ENCODE results near the gene MAP3K9.

Gene MAP3K9

GRCh38 chr14:70741482-70741881 lies 67.8 kb downstream of the MAP3K9 start:
- Histone ChIP-seq H3K27ac (ENCODE audit: low read depth, low read length) (no peak overlapping the region), H3K9ac (ENCODE audit: low read length) (no peak overlapping the region), H3K4me1 (ENCODE audit: insufficient read depth, low read length) (no peaks in the 10 kb centered on the region), H3K27me3 (ENCODE audit: control insufficient read depth in 1 of 2, insufficient read depth in 2 of 2, low read length in 2 of 2) (no peaks in the 10 kb centered on the region), H3K9me3 (ENCODE audit: low read length) (no peaks in the 10 kb centered on the region), H3K36me3 (ENCODE audit: insufficient read depth, low read length) (no peaks in the 10 kb centered on the region), H3K4me3 (ENCODE audit: low read depth in 1 of 2, low read length in 2 of 2) (no peak overlapping the region)

DNA sequence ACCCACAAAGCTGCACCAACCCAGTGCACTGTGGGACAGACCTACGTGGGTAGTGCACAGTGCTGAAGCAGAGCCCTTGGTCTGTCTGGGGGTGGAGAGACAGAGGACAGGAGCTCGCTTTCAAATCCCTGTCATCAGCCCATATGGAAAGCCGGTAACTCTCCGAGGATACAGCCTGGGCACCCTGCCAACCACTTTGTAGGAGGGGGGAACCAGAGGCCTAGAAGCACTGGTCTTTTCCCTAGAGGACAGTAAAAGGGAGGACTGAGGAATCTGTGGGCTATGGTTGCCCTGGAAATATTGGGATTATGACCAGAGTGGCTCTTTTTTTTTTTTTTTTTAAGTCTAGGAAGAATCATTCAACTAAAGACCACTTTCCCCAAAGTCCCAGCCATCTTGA lies 74.3 kb downstream of the MAP3K9 start:
- Histone ChIP-seq H3K9me3 (ENCODE audit: low read length) (no peaks in the 10 kb centered on the region), H3K4me3 (ENCODE audit: low read depth in 1 of 2, low read length in 2 of 2) (no peak overlapping the region), H3K27ac (ENCODE audit: low read depth, low read length) (no peak overlapping the region), H3K4me1 (ENCODE audit: insufficient read depth, low read length) (no peaks in the 10 kb centered on the region), H3K9ac (ENCODE audit: low read length) (no peak overlapping the region), H3K36me3 (ENCODE audit: insufficient read depth, low read length) (no peaks in the 10 kb centered on the region), H3K27me3 (ENCODE audit: control insufficient read depth in 1 of 2, insufficient read depth in 2 of 2, low read length in 2 of 2) (no peaks in the 10 kb centered on the region)

- H3K4me1 ChIP-seq (ENCODE audit: insufficient read depth, low read length): no peaks in the 10 kb centered on the region
- H3K4me3 ChIP-seq (ENCODE audit: low read depth in 1 of 2, low read length in 2 of 2): no peak overlapping the region
- H3K9me3 ChIP-seq (ENCODE audit: low read length): no peaks in the 10 kb centered on the region
- H3K27ac ChIP-seq (ENCODE audit: low read depth, low read length): no peak overlapping the region
- H3K27me3 ChIP-seq (ENCODE audit: control insufficient read depth in 1 of 2, insufficient read depth in 2 of 2, low read length in 2 of 2): no peaks in the 10 kb centered on the region
- no peaks in the 10 kb centered on the region for H3K36me3 ChIP-seq (ENCODE audit: insufficient read depth, low read length)
- H3K9ac ChIP-seq (ENCODE audit: low read length): no peak overlapping the region
Observed at GRCh38 chr14:70731447-70732239, 77.7 kb downstream of the MAP3K9 start.

DNA sequence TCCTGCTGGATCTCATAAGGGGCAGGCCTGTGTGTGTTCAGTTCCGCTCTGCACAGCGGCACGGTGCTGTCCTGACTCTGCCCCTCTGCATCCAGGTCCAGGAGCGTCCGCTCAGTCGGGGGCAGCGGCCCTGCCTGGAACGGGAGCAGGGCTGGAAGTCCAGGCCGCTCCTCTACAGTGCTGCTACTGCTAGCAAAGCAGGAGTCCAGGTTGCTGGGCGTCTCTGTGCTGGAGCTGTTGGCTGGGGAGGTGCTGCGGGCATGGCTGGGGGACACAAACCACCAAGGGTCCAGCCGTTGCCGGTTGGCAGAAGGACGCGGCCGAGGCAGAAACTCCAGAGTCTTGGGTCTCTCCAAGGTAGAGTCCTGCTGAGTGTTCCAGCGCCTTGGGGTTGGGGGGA lies 78.9 kb downstream of the MAP3K9 start:
- no peaks in the 10 kb centered on the region for H3K36me3 ChIP-seq (ENCODE audit: insufficient read depth, low read length)
- H3K4me1 ChIP-seq (ENCODE audit: insufficient read depth, low read length): no peaks in the 10 kb centered on the region
- no peaks in the 10 kb centered on the region for H3K9me3 ChIP-seq (ENCODE audit: low read length)
- no peak overlapping the region for H3K27ac ChIP-seq (ENCODE audit: low read depth, low read length)
- no peaks in the 10 kb centered on the region for H3K27me3 ChIP-seq (ENCODE audit: control insufficient read depth in 1 of 2, insufficient read depth in 2 of 2, low read length in 2 of 2)
- H3K4me3 ChIP-seq (ENCODE audit: low read depth in 1 of 2, low read length in 2 of 2): no peak overlapping the region
- H3K9ac ChIP-seq (ENCODE audit: low read length): no peak overlapping the region

- Histone ChIP-seq H3K9me3 (ENCODE audit: low read length) (no peaks in the 10 kb centered on the region), H3K4me3 (ENCODE audit: low read depth in 1 of 2, low read length in 2 of 2) (no peak overlapping the region), H3K27me3 (ENCODE audit: control insufficient read depth in 1 of 2, insufficient read depth in 2 of 2, low read length in 2 of 2) (no peaks in the 10 kb centered on the region)
Observed at GRCh38 chr14:70726651-70727375, 82.5 kb downstream of the MAP3K9 start.

DNA sequence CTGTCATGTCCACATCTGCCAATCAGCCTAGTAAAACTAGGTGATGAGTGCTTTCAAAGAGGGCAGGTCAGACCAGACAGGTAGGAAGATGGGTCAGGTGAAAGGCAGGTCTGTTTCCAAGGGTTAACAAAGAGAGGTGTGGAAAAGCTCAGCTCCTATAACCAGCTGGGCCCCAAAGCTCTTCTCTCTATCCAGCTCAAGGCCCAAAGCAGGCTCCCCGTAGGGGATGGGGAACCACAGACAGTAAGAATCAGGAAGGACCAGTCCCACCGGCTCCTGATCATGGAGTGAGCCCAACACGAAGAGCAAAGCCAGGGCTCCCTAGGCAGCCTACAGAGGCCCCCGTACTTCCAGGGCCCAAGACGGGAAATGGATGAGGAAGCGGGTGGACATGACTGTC lies 84.4 kb downstream of the MAP3K9 start:
- Histone ChIP-seq H3K36me3 (ENCODE audit: insufficient read depth, low read length) (no peaks in the 10 kb centered on the region), H3K9ac (ENCODE audit: low read length) (no peak overlapping the region), H3K27ac (ENCODE audit: low read depth, low read length) (no peak overlapping the region), H3K4me1 (ENCODE audit: insufficient read depth, low read length) (no peaks in the 10 kb centered on the region), H3K4me3 (ENCODE audit: low read depth in 1 of 2, low read length in 2 of 2) (no peak overlapping the region), H3K9me3 (ENCODE audit: low read length) (no peaks in the 10 kb centered on the region), H3K27me3 (ENCODE audit: control insufficient read depth in 1 of 2, insufficient read depth in 2 of 2, low read length in 2 of 2) (no peaks in the 10 kb centered on the region)

More at GRCh38 chr14:70726651-70727375, 82.5 kb downstream of the MAP3K9 start:
- no peaks in the 10 kb centered on the region for H3K36me3 ChIP-seq (ENCODE audit: insufficient read depth, low read length)
- no peak overlapping the region for H3K27ac ChIP-seq (ENCODE audit: low read depth, low read length)
- H3K9ac ChIP-seq (ENCODE audit: low read length): no peak overlapping the region
- H3K4me1 ChIP-seq (ENCODE audit: insufficient read depth, low read length): no peaks in the 10 kb centered on the region

- H3K9me3 ChIP-seq (ENCODE audit: low read length): no peaks in the 10 kb centered on the region
- no peaks in the 10 kb centered on the region for H3K27me3 ChIP-seq (ENCODE audit: control insufficient read depth in 1 of 2, insufficient read depth in 2 of 2, low read length in 2 of 2)
- H3K27ac ChIP-seq (ENCODE audit: low read depth, low read length): no peak overlapping the region
- no peak overlapping the region for H3K9ac ChIP-seq (ENCODE audit: low read length)
- H3K36me3 ChIP-seq (ENCODE audit: insufficient read depth, low read length): no peaks in the 10 kb centered on the region
- no peak overlapping the region for H3K4me3 ChIP-seq (ENCODE audit: low read depth in 1 of 2, low read length in 2 of 2)
- H3K4me1 ChIP-seq (ENCODE audit: insufficient read depth, low read length): no peaks in the 10 kb centered on the region
Observed at GRCh38 chr14:70724110-70724509, 85.2 kb downstream of the MAP3K9 start.

- H3K4me1 ChIP-seq (ENCODE audit: insufficient read depth, low read length): no peaks in the 10 kb centered on the region
- no peaks in the 10 kb centered on the region for H3K27me3 ChIP-seq (ENCODE audit: control insufficient read depth in 1 of 2, insufficient read depth in 2 of 2, low read length in 2 of 2)
- H3K9me3 ChIP-seq (ENCODE audit: low read length): no peaks in the 10 kb centered on the region
- no peak overlapping the region for H3K27ac ChIP-seq (ENCODE audit: low read depth, low read length)
- H3K4me3 ChIP-seq (ENCODE audit: low read depth in 1 of 2, low read length in 2 of 2): no peak overlapping the region
- no peak overlapping the region for H3K9ac ChIP-seq (ENCODE audit: low read length)
- H3K36me3 ChIP-seq (ENCODE audit: insufficient read depth, low read length): no peaks in the 10 kb centered on the region
Observed at GRCh38 chr14:70723276-70723675, 86.0 kb downstream of the MAP3K9 start.

DNA sequence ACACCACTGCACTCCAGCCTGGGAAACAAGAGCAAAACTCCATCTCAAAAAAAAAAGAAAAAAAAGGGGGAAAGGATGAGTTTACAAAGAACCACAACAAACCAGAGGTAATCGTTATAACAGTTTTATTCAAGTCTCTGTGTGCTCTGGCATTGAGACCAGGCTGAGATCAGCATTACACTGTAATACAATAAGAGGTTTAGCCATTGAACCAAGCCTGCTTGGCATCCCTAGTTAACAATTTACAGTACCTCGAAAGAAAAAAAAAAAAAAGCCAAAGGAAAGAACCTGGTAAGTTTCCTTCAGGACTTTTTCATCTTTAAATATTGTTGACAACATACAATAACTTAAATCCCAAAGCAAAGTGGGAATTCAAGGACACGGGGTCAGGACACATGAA lies 86.9 kb downstream of the MAP3K9 start:
- H3K36me3 ChIP-seq (ENCODE audit: insufficient read depth, low read length): no peaks in the 10 kb centered on the region
- no peaks in the 10 kb centered on the region for H3K4me1 ChIP-seq (ENCODE audit: insufficient read depth, low read length)
- no peak overlapping the region for H3K9ac ChIP-seq (ENCODE audit: low read length)
- H3K4me3 ChIP-seq (ENCODE audit: low read depth in 1 of 2, low read length in 2 of 2): no peak overlapping the region
- no peaks in the 10 kb centered on the region for H3K9me3 ChIP-seq (ENCODE audit: low read length)
- H3K27me3 ChIP-seq (ENCODE audit: control insufficient read depth in 1 of 2, insufficient read depth in 2 of 2, low read length in 2 of 2): no peaks in the 10 kb centered on the region
- no peak overlapping the region for H3K27ac ChIP-seq (ENCODE audit: low read depth, low read length)

- Histone ChIP-seq H3K36me3 (ENCODE audit: insufficient read depth, low read length) (no peaks in the 10 kb centered on the region), H3K9me3 (ENCODE audit: low read length) (no peaks in the 10 kb centered on the region), H3K27ac (ENCODE audit: low read depth, low read length) (no peak overlapping the region), H3K4me1 (ENCODE audit: insufficient read depth, low read length) (no peaks in the 10 kb centered on the region), H3K4me3 (ENCODE audit: low read depth in 1 of 2, low read length in 2 of 2) (no peak overlapping the region), H3K9ac (ENCODE audit: low read length) (no peak overlapping the region), H3K27me3 (ENCODE audit: control insufficient read depth in 1 of 2, insufficient read depth in 2 of 2, low read length in 2 of 2) (no peaks in the 10 kb centered on the region)
Observed at GRCh38 chr14:70721542-70721941, 87.8 kb downstream of the MAP3K9 start.

DNA sequence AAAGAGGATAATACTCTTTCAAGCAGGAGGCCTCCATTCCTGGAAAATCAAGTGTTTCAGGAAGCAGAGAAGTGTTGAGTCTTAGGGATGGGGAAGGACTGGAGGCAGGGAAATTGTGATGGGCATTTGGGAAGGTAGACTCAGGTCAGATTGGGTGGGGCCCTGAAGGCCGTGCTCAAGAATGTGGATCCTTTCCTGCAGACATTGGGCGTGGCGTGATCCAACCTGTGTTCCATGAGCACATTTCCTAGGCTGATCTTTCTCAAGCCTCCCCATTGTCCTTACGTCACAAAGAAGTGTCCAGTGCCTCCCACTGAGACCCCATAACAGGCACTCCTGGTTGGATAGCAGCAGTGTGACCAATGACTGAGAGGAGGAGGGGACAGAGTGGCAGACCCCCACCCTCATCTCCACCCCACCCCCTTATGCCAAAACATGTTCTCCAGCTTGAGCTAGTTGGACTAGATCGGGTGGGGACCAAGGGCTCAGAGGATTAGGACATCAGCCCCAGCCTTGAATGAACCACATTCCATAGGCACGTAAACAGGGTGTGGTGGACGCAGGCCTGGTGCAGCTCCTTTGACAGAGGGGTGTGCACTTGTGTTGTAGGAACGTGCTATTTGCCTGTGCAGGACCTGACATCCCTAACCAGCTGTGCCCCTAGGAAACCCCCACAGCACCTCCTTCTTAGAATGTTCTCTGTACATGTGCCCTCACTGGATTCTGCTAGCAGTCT lies 90.8 kb downstream of the MAP3K9 start:
- Histone ChIP-seq H3K27me3 (ENCODE audit: control insufficient read depth in 1 of 2, insufficient read depth in 2 of 2, low read length in 2 of 2) (no peaks in the 10 kb centered on the region), H3K4me3 (ENCODE audit: low read depth in 1 of 2, low read length in 2 of 2) (no peak overlapping the region), H3K9ac (ENCODE audit: low read length) (no peak overlapping the region), H3K9me3 (ENCODE audit: low read length) (no peaks in the 10 kb centered on the region), H3K27ac (ENCODE audit: low read depth, low read length) (no peak overlapping the region), H3K36me3 (ENCODE audit: insufficient read depth, low read length) (no peaks in the 10 kb centered on the region), H3K4me1 (ENCODE audit: insufficient read depth, low read length) (no peaks in the 10 kb centered on the region)

Data from muscle layer of colon (tissue), 2 donors.